CD4-positive, alpha-beta T cell treated with Interleukin-4 for 1 hour (primary cell): Measurements from ENCODE around the gene APOL2.
"Not testable (repeated sequence)": the region's sequence is repeated elsewhere in the genome, so short reads cannot be mapped to it uniquely, and the experiment has no call there.

Experiments
- DNase-seq, 2 donors: peaks; one replicate each; pipeline ENCODE4 v3.0.0-alpha.2; 2020 to 2022

Gene APOL2, protein sequence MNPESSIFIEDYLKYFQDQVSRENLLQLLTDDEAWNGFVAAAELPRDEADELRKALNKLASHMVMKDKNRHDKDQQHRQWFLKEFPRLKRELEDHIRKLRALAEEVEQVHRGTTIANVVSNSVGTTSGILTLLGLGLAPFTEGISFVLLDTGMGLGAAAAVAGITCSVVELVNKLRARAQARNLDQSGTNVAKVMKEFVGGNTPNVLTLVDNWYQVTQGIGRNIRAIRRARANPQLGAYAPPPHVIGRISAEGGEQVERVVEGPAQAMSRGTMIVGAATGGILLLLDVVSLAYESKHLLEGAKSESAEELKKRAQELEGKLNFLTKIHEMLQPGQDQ

DNA sequence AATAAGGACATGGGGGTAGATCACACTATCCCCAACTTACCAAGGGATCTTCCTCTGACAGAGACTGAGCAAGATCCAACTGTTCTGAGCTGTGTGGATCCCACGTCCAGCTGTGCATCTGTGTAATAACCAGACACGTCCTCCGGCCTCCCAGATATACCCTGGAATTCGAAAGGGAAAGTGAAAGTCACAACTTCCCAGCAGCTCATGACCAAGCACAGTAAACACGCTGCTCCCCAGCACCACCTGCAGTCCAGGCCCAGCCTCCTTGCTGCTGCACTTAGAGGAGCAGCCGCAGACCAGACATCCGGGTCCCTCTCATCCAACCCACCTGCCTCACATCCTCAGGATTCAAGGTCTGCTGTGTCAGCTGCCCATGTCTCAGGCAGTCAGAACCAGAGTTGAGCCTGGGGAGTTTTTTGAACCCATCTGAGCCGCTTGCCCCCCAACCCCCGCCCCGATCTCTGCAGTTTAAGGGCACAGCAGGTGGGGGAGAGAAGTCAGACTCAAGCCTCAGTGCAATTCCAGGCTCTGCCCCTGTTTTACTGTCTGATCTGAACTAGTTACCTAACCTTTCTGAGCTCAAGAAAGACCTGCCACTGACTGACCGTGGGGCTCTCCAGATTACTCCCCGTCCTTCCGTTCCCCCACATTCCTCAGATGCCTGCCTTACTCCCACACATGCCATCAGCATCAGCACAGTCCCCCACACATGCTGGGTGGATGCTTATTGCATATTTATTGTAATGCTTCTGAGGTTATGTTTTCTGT, at the start of gene APOL2:
TSS of gene APOL2 (minus strand) at position 127 of the 771 bp plus-strand sequence. CDS start 6,365 bp downstream, outside the sequence.
- DNase-seq = peak; percentile 89 to 90

DNA sequence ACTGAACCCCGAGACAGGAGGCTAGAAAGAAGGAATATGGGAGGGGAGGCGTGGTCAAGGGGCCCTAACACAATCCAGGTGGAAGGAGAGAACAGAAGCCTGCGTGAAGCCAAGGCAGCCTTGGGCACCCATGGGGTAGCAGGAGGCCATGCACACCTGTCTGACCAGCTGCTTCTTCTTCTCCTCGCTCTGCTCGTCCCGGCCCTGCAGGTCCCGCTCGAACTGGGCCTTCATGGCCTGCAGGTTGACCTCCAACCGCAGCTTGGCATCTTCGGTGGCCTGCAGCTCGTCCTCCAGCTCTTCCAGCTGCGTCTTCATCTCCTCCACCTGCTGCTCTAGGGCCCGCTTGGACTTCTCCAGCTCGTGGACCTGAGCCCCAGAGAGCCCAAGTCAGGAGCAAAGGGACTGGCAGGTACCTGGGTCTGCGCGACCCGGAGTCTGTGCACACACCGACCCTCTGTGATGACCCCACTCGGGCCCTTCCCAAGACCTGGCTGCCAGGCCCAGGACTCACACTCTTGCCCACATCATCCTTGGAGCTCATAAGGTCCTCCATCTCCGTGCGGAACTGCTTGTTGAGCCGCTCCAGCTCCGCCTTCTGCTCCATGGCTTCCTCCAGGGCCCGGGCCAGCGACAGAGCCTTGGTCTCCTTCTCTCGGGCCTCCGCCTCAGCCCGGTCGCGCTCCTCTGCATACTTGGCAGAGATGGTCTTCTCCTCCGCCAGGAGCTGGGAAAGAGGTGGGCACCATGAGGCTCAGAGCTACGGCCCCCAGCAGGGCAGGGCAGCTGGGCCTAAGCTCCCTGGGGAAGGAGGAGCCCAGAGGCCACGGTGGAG, 49.5 kb upstream of the APOL2 start:
- no peak for DNase-seq

DNA sequence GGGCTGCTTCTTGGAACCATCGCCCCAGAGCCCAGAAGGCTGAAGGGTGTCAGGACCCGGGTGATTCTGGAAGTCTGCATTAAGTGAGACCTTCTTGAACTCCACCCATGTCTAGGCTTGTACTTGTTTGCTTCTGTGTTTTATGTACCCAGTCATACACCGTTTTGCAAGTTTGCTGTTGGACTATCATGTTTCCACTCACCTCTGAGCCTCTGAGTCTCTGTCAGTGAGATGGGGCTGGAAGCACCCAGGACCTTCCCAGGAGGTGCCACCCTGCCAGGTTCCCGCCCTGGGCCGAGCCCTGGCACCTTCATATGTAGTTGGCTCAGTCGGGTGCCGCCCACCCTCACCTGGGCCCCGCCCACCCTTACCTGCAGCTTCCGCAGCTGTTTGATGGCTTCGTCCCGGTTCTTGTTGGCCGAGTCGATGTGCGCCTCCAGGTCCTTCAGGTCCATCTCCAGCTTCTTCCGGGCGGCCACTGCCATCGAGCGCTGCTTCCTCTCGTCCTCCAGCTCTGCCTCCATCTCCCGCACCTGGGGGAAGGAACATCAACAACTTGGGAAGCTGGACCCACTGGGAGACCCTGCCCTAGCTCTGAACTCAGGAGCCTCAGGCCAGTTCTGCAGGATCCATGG, 48.7 kb upstream of the APOL2 start:
- DNase-seq = no peak

GRCh38 chr22:36286096-36286957, 47.0 kb upstream of the APOL2 start:
- peak; percentile 57 to 59 for DNase-seq

DNA sequence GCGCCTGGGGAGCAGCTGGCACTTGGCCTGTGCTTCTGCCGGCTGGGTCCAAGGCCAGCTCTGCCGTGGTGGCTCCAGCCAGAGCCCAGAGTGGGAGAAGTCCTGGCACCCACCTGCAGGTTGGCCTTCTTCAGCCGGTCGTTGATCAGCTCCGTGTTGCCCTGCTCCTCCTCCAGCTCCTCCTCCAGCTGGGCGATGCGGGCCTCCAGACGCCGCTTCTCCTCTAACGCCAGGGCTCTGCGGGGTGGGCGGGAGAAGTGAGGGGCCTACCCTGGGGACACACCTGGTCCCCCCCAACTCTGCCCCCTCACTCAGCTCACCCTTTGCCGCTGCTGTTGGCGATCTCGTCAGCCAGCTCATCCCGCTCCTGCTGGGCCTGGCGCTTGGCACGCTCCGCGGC, 46.2 kb upstream of the APOL2 start:
- no peak for DNase-seq

DNA sequence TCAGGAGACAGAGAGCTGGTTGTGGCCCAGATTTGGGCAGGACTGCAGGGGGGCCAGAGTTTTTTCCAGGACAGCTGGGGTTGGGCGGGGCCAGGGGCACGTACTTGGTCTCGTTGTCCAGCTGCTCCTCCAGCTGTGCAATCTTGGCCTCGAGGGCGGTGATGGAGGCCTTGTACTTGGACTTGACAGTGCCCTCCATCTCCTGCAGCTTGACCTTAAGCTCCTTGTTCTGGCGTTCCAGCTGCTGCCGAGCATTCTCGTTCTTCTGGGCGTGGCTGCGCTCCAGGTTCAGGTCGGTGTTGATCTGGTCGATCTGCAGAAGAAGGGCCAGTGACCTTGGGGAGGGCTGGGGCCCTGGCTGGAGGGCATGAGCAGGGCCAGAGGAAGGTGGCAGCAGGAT, 45.7 kb upstream of the APOL2 start:
- DNase-seq = no peak

- no peak for DNase-seq
Observed at GRCh38 chr22:36284171-36284571, 44.8 kb upstream of the APOL2 start.

- no peak for DNase-seq
Observed at GRCh38 chr22:36282328-36282831, 43.1 kb upstream of the APOL2 start.

GRCh38 chr22:36281781-36282327, 42.5 kb upstream of the APOL2 start:
- no peak for DNase-seq

- DNase-seq = no peak
Observed at GRCh38 chr22:36280379-36280778, 41.1 kb upstream of the APOL2 start.

DNA sequence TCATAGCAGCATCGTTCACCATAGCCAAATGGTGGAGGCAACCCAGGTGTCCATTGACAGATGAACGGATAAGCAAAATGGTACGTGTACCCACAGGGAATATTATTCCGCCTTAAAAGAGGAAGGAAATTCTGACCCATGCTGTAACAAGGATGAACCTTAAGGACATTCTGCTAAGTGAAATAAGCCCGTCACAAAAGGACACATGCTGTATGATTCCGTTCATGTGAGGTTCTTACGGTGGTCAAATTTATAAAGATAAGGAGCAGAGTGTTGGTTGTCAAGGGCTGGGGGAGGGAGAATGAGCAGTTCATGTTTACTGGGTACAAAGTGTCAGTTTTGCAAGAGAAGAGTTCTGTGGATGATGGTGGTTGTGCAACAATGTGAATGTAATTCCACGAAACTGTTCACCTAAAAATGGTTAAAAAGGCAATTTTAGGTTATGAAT, 39.9 kb upstream of the APOL2 start:
- no peak for DNase-seq

- peak; percentile 72 to 76 for DNase-seq
Observed at GRCh38 chr22:36277482-36278291, 38.4 kb upstream of the APOL2 start.

DNA sequence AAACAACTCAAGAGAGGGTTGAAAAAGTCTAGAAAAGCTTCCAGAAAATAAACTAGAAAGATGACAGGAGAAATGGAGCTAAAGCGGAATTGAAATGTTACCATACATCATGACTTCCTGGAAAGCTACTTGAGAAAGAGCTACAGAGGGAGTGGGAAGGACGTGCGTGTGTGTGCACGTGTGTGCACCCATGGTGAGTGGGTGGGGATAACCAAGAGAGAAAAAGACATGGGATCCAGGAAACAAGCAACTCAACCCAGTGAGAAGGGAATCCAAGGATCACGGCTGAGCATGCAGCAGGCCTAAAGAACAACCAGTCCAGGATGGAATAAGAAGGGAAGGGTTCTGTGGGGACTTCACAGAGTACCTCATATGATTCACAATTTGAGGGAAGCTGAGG, 35.2 kb upstream of the APOL2 start:
- DNase-seq = no peak

GRCh38 chr22:36271951-36272350, 32.6 kb upstream of the APOL2 start:
- not testable (repeated sequence) for DNase-seq

- DNase-seq = not testable (repeated sequence)
Observed at GRCh38 chr22:36271231-36271630, 31.9 kb upstream of the APOL2 start.

GRCh38 chr22:36267896-36268485, 28.7 kb upstream of the APOL2 start:
- DNase-seq = no peak

DNA sequence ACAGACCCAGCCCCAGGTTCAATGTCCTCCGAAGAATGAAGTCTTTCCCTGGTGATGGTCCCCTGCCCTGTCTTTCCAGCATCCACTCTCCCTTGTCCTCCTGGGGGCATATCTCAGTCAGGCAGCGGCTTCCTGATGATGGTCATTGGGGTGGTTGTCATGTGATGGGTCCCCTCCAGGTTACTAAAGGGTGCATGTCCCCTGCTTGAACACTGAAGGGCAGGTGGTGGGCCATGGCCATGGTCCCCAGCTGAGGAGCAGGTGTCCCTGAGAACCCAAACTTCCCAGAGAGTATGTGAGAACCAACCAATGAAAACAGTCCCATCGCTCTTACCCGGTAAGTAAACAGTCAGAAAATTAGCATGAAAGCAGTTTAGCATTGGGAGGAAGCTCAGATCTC, 27.7 kb upstream of the APOL2 start:
- DNase-seq = no peak

DNA sequence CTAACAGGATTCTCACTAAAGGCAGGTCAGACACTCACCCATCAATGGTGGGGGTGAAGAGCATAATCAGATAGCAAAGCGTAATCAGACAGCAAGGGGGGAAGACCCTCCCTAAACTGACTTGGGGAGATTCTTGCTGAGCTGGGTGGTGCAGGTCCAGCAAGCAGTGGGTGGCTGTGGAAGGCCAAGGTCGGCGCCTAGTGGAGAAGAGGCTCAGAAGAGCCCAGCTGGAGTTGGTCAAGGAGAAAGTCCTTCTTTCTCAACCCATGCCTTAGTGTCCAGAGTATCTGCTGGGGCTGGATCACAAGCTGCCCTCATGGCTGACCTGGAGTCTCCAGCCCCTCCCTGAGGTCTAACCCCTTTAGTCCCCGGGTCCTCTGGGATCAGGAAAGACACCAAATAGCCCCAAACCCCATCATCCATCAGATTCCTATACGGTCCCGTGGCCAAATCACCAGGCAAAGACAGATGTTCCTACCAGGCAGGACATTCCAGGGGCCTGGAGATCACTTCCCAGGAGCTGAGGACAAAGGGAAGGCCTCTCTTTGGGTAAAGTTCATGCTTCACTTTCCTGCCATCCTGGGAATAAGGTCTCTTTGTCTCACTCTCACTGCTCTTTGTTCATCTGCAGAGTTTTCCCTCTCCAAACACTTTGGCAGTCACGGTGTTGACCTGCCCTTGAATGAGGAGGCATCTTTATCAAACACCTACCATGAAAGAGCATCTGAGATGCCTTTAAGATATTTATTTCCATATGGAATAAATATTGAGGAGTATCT, 24.7 kb upstream of the APOL2 start:
- DNase-seq = not testable (repeated sequence)

DNA sequence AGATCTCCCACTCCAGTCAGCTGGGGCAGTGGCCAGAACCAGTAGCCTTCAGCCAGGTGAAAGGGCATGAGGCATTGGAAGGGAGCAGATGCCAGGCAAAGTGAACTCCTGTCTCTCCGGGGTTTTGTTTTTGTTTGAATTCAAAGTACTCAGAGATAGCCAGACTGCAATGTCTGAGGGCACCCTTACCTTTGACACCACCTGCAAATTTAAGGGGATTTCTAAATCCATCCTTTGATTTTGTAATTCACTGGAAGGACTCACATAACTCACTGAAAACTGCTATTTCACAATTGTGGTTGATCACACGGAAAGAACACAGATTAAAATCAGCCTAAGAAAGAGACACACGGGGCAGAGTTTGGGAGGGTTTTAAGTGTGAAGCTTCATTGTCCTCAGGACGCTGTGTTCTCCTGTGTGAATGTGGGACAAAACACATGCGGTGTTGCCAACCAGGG, 23.9 kb upstream of the APOL2 start:
- DNase-seq = not testable (repeated sequence)
